MM.1S (cell line): ENCODE data around the gene RB1.

Experiments
- DNase-seq: peaks from one replicate; pipeline ENCODE4 v3.0.0-alpha.2; 2015
- H2AFZ ChIP-seq: fragments of 300-600 bp; sonication (generic); 2 replicates; pipeline ENCODE4 v1.6.0; 2016; ENCODE audit warnings: antibody characterized with exemption, low read length
- H3F3A ChIP-seq: fragments of 300-600 bp; sonication (generic); 2 replicates; pipeline ENCODE4 v1.6.1; 2016; ENCODE audit warnings: mild to moderate bottlenecking, antibody characterized with exemption, low read length, moderate library complexity, mixed read lengths; ENCODE audit not compliant: insufficient read depth
- H3K27ac ChIP-seq: fragments of 300-600 bp; sonication (generic); 2 replicates; pipeline ENCODE4 v1.5.1; 2016; ENCODE audit warnings: mild to moderate bottlenecking, low read length
- H3K27me3 ChIP-seq: fragments of 300-600 bp; sonication (generic); replicated peaks from 2 replicates; pipeline ENCODE4 v1.6.0; 2016; ENCODE audit warnings: low read length; ENCODE audit not compliant: insufficient read depth
- H3K36me3 ChIP-seq: fragments of 300-600 bp; sonication (generic); replicated peaks from 2 replicates; pipeline ENCODE4 v1.6.1; 2016; ENCODE audit warnings: mild to moderate bottlenecking, low read length, mixed read lengths; ENCODE audit not compliant: insufficient read depth
- H3K4me1 ChIP-seq: fragments of 300-600 bp; sonication (generic); 2 replicates; pipeline ENCODE4 v1.6.1; 2016; ENCODE audit warnings: low read length, mixed read lengths
- H3K4me2 ChIP-seq: fragments of 300-600 bp; sonication (generic); 2 replicates; pipeline ENCODE4 v1.6.0; 2016; ENCODE audit warnings: low read depth, low read length
- H3K4me3 ChIP-seq: fragments of 300-600 bp; sonication (generic); 2 replicates; pipeline ENCODE4 v1.5.1; 2016; ENCODE audit warnings: low read length, mixed read lengths
- H3K79me2 ChIP-seq: fragments of 300-600 bp; sonication (generic); 2 replicates; pipeline ENCODE4 v1.6.1; 2016; ENCODE audit warnings: mixed run types, low read length, mixed read lengths
- H3K9ac ChIP-seq: fragments of 300-600 bp; sonication (generic); 2 replicates; pipeline ENCODE4 v1.6.1; 2016; ENCODE audit warnings: low read length, mixed read lengths
- H3K9me2 ChIP-seq: fragments of 300-600 bp; sonication (generic); replicated peaks from 2 replicates; pipeline ENCODE4 v1.6.1; 2016; ENCODE audit warnings: mild to moderate bottlenecking, low read length, mixed read lengths; ENCODE audit not compliant: insufficient read depth
- H3K9me3 ChIP-seq: fragments of 300-600 bp; sonication (generic); replicated peaks from 2 replicates; pipeline ENCODE4 v1.6.1; 2016; ENCODE audit warnings: mild to moderate bottlenecking, low read length, mixed read lengths; ENCODE audit not compliant: insufficient read depth
- H4K20me1 ChIP-seq: fragments of 300-600 bp; sonication (generic); 2 replicates; pipeline ENCODE4 v1.6.1; 2016; ENCODE audit warnings: mild to moderate bottlenecking, low read length, moderate library complexity, mixed read lengths; ENCODE audit not compliant: insufficient read depth
- EZH2 ChIP-seq: fragments of 300-600 bp; sonication (generic); optimal IDR thresholded peaks from 2 replicates; pipeline ENCODE3; 2017; ENCODE audit warnings: low read depth, mild to moderate bottlenecking, antibody characterized with exemption, low read length, mixed read lengths
- EZH2phosphoT487 ChIP-seq: fragments of 300-600 bp; sonication (generic); IDR thresholded peaks from 2 replicates; pipeline ENCODE4 v1.6.1; 2018; ENCODE audit warnings: antibody characterized with exemption, low read length
- TF ChIP-seq, protein P1 (sequence below): fragments of 300-600 bp; sonication (generic); IDR thresholded peaks from 2 replicates; pipeline ENCODE4 v1.5.1; 2016; ENCODE audit warnings: antibody characterized with exemption, low read length, mixed read lengths

Gene RB1

DNA sequence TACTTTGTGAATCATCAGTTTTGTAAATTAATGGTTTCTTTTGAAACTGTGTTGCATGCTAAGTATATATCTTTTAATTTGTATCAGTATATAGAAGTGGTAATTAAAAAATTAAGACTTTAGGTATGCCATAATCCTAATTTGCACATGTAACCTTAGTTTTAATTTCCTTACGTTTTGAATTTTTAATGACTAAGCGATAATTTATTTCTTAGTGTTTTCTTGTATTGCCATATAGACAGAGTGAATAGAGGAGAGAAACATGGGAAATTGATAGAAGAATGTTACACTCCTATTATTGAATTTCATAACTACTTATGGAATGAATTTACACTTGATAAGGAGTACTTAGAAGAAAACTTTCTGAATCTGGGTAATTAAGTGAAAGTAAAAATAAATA lies 79.8 kb downstream of the RB1 start:
- Histone ChIP-seq H3K79me2 (no peaks in the 10 kb centered on the region), H3K36me3 (no peaks in the 10 kb centered on the region), H3K4me2 (no peak overlapping the region), H3K9me2 (no peaks in the 10 kb centered on the region), H3K27me3 (no peaks in the 10 kb centered on the region), H3K9ac (no peak overlapping the region), H3K27ac (no peak overlapping the region), H3F3A (no peaks in the 10 kb centered on the region), H3K9me3 (no peaks in the 10 kb centered on the region), H3K4me3 (no peak overlapping the region), H3K4me1 (no peaks in the 10 kb centered on the region), H4K20me1 (no peaks in the 10 kb centered on the region), H2AFZ (no peak overlapping the region)
- DNase-seq, result no peak
- TF ChIP-seq, protein P1, sequence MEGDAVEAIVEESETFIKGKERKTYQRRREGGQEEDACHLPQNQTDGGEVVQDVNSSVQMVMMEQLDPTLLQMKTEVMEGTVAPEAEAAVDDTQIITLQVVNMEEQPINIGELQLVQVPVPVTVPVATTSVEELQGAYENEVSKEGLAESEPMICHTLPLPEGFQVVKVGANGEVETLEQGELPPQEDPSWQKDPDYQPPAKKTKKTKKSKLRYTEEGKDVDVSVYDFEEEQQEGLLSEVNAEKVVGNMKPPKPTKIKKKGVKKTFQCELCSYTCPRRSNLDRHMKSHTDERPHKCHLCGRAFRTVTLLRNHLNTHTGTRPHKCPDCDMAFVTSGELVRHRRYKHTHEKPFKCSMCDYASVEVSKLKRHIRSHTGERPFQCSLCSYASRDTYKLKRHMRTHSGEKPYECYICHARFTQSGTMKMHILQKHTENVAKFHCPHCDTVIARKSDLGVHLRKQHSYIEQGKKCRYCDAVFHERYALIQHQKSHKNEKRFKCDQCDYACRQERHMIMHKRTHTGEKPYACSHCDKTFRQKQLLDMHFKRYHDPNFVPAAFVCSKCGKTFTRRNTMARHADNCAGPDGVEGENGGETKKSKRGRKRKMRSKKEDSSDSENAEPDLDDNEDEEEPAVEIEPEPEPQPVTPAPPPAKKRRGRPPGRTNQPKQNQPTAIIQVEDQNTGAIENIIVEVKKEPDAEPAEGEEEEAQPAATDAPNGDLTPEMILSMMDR, result no peak
- no peak for TF ChIP-seq EZH2phosphoT487
- no peak for TF ChIP-seq EZH2

DNA sequence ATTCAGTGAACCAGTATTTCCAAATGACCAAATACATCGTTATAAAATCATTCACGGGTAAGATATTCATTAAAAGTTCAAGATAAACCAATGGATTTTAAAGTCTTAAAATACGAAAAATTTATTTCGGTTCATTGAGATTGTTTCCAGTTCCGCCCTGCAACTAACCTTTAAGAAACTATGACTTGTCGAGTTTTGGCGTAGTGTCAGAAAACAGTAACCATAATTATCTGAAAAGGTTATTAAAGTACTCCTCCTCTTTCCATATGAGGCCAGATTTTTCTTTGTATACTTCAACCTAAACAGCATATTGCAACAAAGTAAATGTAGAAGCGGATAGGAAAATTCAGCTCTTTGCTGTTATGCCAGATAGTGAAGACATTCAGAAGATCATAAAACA lies 83.3 kb downstream of the RB1 start:
- H3K4me3 ChIP-seq, result no peak overlapping the region
- no peak overlapping the region for H3K27ac ChIP-seq
- H3K4me1 ChIP-seq, result no peaks in the 10 kb centered on the region
- H2AFZ ChIP-seq, result no peak overlapping the region
- no peak overlapping the region for H3K4me2 ChIP-seq
- H3K9me2 ChIP-seq, result no peaks in the 10 kb centered on the region
- no peaks in the 10 kb centered on the region for H3K27me3 ChIP-seq
- no peak for DNase-seq
- no peak overlapping the region for H3K9ac ChIP-seq
- H3K9me3 ChIP-seq, result no peaks in the 10 kb centered on the region
- H3F3A ChIP-seq, result no peaks in the 10 kb centered on the region
- TF ChIP-seq, protein P1, result no peak
- no peak for TF ChIP-seq EZH2
- H3K79me2 ChIP-seq, result no peaks in the 10 kb centered on the region
- no peaks in the 10 kb centered on the region for H3K36me3 ChIP-seq
- no peaks in the 10 kb centered on the region for H4K20me1 ChIP-seq

DNA sequence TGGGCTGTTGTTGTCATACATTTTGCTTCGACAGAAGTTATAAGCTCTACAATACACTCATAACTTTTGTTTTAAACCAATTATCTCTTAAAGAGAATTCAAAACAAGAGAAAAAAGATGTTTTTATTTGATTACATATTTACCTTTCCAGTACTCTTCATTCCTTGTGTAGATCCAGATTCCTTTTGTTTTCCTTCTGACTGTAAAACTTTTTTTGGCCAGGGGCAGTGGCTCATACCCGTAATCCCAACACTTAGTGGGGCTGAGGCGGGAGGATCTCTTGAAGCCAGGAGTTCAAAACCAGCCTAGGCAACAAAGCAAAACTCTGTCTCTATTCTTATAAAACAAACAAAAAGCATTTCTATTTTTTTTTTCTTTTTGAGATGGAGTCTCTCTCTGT lies 87.7 kb downstream of the RB1 start:
- Histone ChIP-seq H3K27ac (no peak overlapping the region), H3K4me1 (no peaks in the 10 kb centered on the region), H4K20me1 (no peaks in the 10 kb centered on the region), H3K27me3 (no peaks in the 10 kb centered on the region), H3K36me3 (no peaks in the 10 kb centered on the region), H3K9me3 (no peaks in the 10 kb centered on the region), H2AFZ (no peak overlapping the region), H3K4me2 (no peak overlapping the region), H3F3A (no peaks in the 10 kb centered on the region), H3K9ac (no peak overlapping the region), H3K9me2 (no peaks in the 10 kb centered on the region), H3K4me3 (no peak overlapping the region), H3K79me2 (no peaks in the 10 kb centered on the region)
- TF ChIP-seq EZH2 (no peak), EZH2phosphoT487 (no peak)
- no peak for DNase-seq

DNA sequence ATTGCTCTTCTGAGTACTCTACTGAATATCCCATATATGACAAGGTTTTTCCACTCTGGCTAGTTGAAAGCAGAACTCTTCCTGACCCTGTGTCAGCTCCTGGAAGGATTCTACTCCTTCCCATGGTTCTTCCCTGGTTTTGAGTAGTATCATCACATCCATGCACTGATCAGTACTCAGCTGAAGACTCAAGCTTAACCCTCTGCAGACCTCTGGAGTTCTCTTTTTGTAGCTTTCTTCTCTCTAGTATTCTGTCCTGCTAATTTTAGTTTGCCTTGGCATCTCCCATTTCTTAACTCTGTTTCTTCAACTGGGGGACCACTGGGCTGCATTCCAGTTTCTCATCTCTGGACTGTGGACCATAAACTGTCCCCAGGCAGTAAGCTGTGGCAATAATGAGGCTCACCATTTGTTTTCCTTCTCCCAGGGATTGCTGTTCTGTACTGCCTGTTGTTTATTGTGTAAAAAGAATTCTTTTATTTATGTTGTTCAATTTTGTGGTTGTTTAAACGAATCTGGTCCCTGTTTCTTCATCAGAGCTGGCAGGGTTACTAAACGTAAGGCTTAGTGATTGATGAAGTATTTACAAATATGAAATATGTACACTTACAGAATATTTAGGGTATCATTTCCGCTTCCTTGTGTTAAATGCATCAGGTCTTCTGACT lies 89.6 kb downstream of the RB1 start:
- no peaks in the 10 kb centered on the region for H3K27me3 ChIP-seq
- H3K4me1 ChIP-seq, result no peaks in the 10 kb centered on the region
- no peak overlapping the region for H3K9ac ChIP-seq
- no peaks in the 10 kb centered on the region for H3K79me2 ChIP-seq
- no peak overlapping the region for H2AFZ ChIP-seq
- no peak for DNase-seq
- no peak overlapping the region for H3K27ac ChIP-seq
- H3K36me3 ChIP-seq, result no peaks in the 10 kb centered on the region
- no peaks in the 10 kb centered on the region for H3F3A ChIP-seq
- H3K9me2 ChIP-seq, result no peaks in the 10 kb centered on the region
- no peak overlapping the region for H3K4me3 ChIP-seq
- H3K4me2 ChIP-seq, result no peak overlapping the region
- no peaks in the 10 kb centered on the region for H4K20me1 ChIP-seq
- H3K9me3 ChIP-seq, result no peaks in the 10 kb centered on the region
- no peak for TF ChIP-seq EZH2phosphoT487
- TF ChIP-seq EZH2, result no peak
- TF ChIP-seq, protein P1, result no peak
